Ishikawa (cell line): ENCODE results near the gene PLA2G15.

Experiments
- CEBPB ChIP-seq: IDR thresholded peaks from 2 replicates; pipeline ENCODE4 v1.6.1; 2012
- CREB1 ChIP-seq: IDR thresholded peaks from 2 replicates; pipeline ENCODE4 v1.6.1; 2012; ENCODE audit warnings: low read depth
- EGR1 ChIP-seq: IDR thresholded peaks from 2 replicates; pipeline ENCODE4 v1.6.1; 2012
- EP300 ChIP-seq: IDR thresholded peaks from 2 replicates; pipeline ENCODE4 v1.6.1; 2012; ENCODE audit warnings: borderline replicate concordance
- FOXM1 ChIP-seq: IDR thresholded peaks from 2 replicates; pipeline ENCODE4 v1.6.1; 2012; ENCODE audit warnings: low read depth, borderline replicate concordance
- NFIC ChIP-seq: IDR thresholded peaks from 2 replicates; pipeline ENCODE4 v1.6.1; 2012
- RAD21 ChIP-seq: IDR thresholded peaks from 2 replicates; pipeline ENCODE4 v1.6.1; 2012; ENCODE audit warnings: low read depth
- TAF1 ChIP-seq: IDR thresholded peaks from 2 replicates; pipeline ENCODE4 v1.6.1; 2012; ENCODE audit warnings: low read depth, mild to moderate bottlenecking
- TCF12 ChIP-seq: IDR thresholded peaks from 2 replicates; pipeline ENCODE4 v1.6.1; 2012; ENCODE audit warnings: low read depth
- TEAD4 ChIP-seq: IDR thresholded peaks from 2 replicates; pipeline ENCODE4 v1.6.1; 2012
- YY1 ChIP-seq: IDR thresholded peaks from 2 replicates; pipeline ENCODE4 v1.6.1; 2012; ENCODE audit warnings: low read depth
- ZBTB7A ChIP-seq: IDR thresholded peaks from 2 replicates; pipeline ENCODE4 v1.6.1; 2012; ENCODE audit warnings: low read depth
- TF ChIP-seq, protein P1 (sequence below): IDR thresholded peaks from 2 replicates; pipeline ENCODE4 v1.6.1; 2012
- TF ChIP-seq, protein P2 (sequence below): IDR thresholded peaks from 2 replicates; pipeline ENCODE4 v1.6.1; 2012
- TF ChIP-seq, protein P3 (sequence below): IDR thresholded peaks from 2 replicates; pipeline ENCODE4 v1.6.1; 2012; ENCODE audit warnings: low read depth, mild to moderate bottlenecking

Gene PLA2G15

DNA sequence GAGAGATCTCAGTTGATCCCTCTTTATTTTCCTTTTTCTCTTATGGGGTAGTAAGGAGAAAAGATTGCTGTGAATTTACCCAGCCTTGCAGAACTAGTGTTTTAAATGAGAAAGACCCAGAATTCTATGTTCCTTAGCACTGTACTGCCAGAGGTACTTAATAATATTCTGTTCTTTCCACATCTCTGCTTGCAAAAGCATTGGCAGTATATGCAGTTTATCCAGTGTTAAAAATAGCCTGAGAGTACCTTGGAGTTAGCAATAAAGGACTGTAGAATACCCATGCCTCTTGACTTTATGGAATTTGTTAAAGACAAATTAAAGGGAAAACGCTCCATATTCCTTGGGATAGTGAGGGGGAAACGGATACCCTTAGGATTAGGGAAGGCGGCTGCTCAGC, 31.1 kb downstream of the PLA2G15 start:
- TF ChIP-seq, protein P1, sequence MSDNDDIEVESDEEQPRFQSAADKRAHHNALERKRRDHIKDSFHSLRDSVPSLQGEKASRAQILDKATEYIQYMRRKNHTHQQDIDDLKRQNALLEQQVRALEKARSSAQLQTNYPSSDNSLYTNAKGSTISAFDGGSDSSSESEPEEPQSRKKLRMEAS, result no peak
- TF ChIP-seq FOXM1 (no peak), TAF1 (no peak), TCF12 (no peak), RAD21 (no peak), EP300 (no peak), ZBTB7A (no peak), CREB1 (no peak), YY1 (no peak), EGR1 (no peak), TEAD4 (no peak), NFIC (no peak), CEBPB (no peak)
- TF ChIP-seq, protein P2, sequence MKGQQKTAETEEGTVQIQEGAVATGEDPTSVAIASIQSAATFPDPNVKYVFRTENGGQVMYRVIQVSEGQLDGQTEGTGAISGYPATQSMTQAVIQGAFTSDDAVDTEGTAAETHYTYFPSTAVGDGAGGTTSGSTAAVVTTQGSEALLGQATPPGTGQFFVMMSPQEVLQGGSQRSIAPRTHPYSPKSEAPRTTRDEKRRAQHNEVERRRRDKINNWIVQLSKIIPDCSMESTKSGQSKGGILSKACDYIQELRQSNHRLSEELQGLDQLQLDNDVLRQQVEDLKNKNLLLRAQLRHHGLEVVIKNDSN, result no peak
- TF ChIP-seq, protein P3, sequence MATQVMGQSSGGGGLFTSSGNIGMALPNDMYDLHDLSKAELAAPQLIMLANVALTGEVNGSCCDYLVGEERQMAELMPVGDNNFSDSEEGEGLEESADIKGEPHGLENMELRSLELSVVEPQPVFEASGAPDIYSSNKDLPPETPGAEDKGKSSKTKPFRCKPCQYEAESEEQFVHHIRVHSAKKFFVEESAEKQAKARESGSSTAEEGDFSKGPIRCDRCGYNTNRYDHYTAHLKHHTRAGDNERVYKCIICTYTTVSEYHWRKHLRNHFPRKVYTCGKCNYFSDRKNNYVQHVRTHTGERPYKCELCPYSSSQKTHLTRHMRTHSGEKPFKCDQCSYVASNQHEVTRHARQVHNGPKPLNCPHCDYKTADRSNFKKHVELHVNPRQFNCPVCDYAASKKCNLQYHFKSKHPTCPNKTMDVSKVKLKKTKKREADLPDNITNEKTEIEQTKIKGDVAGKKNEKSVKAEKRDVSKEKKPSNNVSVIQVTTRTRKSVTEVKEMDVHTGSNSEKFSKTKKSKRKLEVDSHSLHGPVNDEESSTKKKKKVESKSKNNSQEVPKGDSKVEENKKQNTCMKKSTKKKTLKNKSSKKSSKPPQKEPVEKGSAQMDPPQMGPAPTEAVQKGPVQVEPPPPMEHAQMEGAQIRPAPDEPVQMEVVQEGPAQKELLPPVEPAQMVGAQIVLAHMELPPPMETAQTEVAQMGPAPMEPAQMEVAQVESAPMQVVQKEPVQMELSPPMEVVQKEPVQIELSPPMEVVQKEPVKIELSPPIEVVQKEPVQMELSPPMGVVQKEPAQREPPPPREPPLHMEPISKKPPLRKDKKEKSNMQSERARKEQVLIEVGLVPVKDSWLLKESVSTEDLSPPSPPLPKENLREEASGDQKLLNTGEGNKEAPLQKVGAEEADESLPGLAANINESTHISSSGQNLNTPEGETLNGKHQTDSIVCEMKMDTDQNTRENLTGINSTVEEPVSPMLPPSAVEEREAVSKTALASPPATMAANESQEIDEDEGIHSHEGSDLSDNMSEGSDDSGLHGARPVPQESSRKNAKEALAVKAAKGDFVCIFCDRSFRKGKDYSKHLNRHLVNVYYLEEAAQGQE, result no peak

DNA sequence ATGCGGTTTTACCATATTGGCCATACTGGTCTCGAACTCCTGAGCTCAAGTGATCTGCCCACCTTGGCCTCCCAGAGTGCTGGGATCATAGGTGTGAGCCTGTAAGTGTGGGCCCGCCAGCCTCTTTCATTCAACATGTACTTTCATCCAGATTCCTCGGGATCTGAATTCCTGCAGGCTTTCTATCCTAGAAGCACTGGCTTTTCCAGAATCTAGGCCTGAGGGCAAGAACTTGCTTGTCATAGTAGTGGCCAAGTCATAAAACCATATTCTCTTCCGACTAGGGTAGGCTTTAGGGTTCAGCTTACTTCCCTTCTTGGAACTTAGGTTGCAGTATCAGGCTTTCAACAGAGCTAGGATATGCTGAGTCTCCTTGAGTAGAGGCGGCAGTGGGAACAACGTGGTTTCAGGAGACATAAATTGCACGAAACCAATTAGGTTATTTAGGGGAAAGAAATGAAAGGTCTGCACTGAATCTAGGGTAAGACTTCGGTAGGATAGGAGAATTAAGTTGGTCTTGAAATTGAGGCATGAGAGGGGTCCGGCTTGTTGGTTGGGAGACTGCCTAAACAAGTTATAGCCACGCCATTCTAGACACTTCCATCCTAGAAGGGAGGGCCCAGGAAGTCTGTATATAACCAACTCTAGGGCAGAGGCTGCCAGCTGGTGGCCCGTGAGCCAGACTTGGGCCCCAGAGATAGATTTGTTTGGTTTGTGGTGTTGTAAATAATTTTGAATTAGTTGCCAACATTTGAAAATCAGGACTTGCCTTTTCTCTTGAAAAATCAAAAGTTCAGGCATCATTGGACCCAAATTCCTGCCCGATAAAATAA, 34.8 kb downstream of the PLA2G15 start:
- TF ChIP-seq YY1 (no peak), EP300 (no peak), NFIC (no peak), CREB1 (no peak), ZBTB7A (no peak), TEAD4 (no peak), RAD21 (no peak), EGR1 (no peak), TCF12 (no peak), TAF1 (no peak), CEBPB (no peak)
- TF ChIP-seq, protein P2, result no peak
- TF ChIP-seq, protein P3, result no peak
- TF ChIP-seq, protein P1, result no peak

DNA sequence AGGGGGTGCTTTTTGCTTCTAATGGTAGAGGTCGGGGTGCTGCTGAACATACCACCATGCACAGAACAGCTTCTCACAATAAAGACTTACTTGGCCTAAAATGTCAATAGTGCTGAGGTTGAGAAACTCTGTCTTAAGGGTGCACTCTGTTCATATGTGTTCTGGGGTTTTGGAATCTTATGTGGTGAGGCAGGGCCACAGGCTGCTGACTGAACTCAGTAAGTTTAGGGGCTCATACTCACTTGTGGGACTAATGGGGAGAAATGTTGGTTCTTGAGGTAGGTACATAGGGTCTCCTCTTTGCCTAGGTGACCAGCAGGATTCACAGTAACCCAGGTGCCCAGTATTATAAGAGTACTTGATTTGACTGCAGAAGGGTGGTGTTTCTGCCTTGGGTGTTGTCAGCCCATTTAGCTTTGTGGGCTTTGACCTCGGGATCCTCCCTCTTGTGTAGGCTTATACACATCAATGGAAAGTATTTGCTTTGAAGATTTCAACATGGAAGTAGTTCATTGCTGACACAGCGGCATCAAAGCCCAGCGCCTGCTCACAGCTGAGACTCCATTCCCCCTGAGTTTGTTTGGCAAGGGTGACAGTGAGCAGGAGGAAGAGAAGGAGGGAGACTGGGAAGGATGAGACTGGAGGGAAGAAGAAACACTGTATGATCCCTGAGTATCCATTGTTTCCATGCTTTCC, 36.3 kb downstream of the PLA2G15 start:
- TF ChIP-seq, protein P2, result no peak
- no peak for TF ChIP-seq NFIC
- no peak for TF ChIP-seq TCF12

DNA sequence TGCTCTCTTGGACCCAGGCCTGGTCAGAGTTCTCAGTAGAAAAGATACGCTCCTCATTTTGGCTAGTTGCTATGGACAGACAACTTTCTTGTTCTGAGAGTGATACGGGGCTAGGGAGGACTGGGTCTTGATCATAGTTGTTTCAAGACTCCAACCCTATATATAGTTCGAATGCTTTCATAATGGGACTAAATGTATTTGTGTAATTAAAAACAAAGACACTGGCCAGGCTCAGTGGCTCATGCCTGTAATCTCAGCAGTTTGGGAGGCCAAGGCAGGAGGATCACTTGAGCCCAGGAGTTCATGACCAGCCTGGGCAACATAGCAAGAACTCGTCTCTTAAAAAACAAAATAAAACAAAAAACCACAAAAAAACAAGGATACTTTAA, 36.9 kb downstream of the PLA2G15 start:
- TF ChIP-seq, protein P1, result no peak
- TF ChIP-seq ZBTB7A (no peak), EGR1 (no peak), CREB1 (no peak), CEBPB (no peak), TCF12 (no peak), TEAD4 (no peak), RAD21 (no peak), FOXM1 (no peak)
- TF ChIP-seq, protein P2, result no peak

DNA sequence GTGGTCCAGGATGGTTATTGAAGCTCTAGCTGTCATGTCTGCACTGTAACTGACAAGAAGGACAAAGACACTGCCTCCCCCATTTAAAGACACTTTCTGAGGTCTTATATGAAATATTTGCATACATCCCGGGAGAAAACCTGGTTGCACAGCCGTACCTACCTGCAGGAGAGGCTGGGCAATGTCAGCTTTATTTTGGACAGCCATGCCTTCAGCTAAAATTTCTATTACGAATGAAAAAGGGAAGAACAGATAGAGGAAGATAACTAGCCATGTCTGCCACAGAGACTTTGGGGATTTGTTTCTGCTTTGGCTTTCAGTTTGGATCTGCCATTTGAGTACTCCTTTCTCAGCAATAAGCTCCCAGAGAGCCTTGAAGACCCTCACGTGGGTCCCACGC, 38.2 kb downstream of the PLA2G15 start:
- TF ChIP-seq TCF12 (no peak), CREB1 (no peak), EGR1 (no peak), TAF1 (no peak), ZBTB7A (no peak), CEBPB (no peak), NFIC (no peak), TEAD4 (no peak), FOXM1 (no peak), EP300 (no peak), YY1 (no peak), RAD21 (no peak)
- TF ChIP-seq, protein P2, result no peak
- TF ChIP-seq, protein P1, result no peak
- TF ChIP-seq, protein P3, result no peak
